Ecto neural progenitor cell (in vitro differentiated cells): ENCODE results near the gene SMAGP.

ENCODE experiments used
- DNase-seq: peaks from one replicate; pipeline ENCODE4 v3.0.0-alpha.2; 2018; ENCODE audit warnings: low spot score

Gene SMAGP

DNA sequence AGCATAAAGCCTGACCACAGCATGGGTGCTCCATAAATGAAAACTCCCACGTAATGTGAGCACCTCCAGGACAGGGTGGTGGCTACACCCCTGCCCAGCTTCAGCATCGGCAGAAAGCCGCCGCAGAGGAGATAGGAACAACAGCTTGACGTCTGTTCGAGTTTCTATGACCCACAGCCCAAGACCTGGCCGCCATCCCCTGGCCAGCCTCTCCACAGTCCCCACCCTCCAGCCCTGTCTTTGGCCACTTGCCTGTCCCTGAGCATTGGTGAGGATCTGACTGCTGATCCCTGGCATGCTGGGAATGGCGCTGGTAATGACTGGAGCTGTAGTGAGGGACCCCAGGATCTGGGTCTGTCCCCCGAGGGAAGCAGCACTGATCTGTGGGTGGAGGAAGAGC lies 73.7 kb downstream of the SMAGP start:
- DNase-seq: no peak

DNA sequence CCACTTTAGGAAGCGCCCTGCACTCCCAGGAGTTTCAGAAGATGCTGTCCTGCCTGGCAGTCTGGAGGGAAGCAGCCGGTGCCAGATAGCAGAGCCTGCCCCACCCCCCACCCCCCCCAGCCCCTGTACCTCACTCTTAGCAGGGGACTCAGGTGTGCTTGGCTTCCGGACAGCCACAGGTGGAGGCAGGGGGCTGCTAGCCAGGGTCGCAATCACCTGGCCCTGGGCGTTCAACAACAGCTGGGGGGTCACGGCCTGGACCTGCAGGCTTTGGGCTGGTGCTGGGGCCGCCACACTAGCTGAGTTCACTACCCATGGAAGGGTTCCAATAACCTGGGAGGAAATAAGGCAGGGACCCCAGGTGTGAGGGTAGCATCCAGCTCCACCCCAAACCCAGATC lies 74.4 kb downstream of the SMAGP start:
- DNase-seq: no peak
